ENCODE results near the gene TBC1D8. TPM values are rescaled to one million over a fixed set of nuclear protein-coding genes. Genes with fewer than 3 reads are reported as not detected.

TBC1D8 gene
- total RNA-seq, 3 donors from 2014 or later (not counting 1 experiment from before 2014, with no cell fraction given) = 2.2 to 8.7 (median 5.1) TPM

- no peak overlapping the region for H3K4me3 ChIP-seq (ENCODE audit: low read length)
- no peak overlapping the region for H3K27ac Mint-ChIP-seq
- ATAC-seq (no peak), DNase-seq (no peak)
- 100% methylated on average over 1 of the region's 4 CpGs for WGBS (ENCODE audit: insufficient coverage)
- H3K36me3 ChIP-seq (ENCODE audit: control insufficient read depth, insufficient read depth, low read length) = no peaks in the 10 kb centered on the region
- H3K9me3 Mint-ChIP-seq = peaks cover 2 to 6% of the 10 kb centered on the region in 2 donors
- H3K36me3 Mint-ChIP-seq = peaks cover 10% of the 10 kb centered on the region
- H3K4me1 Mint-ChIP-seq = no peaks in the 10 kb centered on the region
- H3K27ac ChIP-seq (ENCODE audit: low read length) = no peak overlapping the region
- no peaks in the 10 kb centered on the region for H3K9me3 ChIP-seq (ENCODE audit: control insufficient read depth, insufficient read depth, low read length)
- no peak overlapping the region for H3K4me3 Mint-ChIP-seq
- peaks cover 46 to 59% of the 10 kb centered on the region in 2 donors for H3K27me3 Mint-ChIP-seq (ENCODE audit: low read depth in 2 of 2)
- intact Hi-C loops (cut with micrococcal nuclease) = no loop called here
- peaks cover 5% of the 10 kb centered on the region for H3K27me3 ChIP-seq (ENCODE audit: control insufficient read depth, insufficient read depth, low read length)
- TF ChIP-seq CTCF (IDR thresholded peaks at IDR 0.05) = no peak
- H3K4me1 ChIP-seq (ENCODE audit: control insufficient read depth, insufficient read depth, low read length) = no peaks in the 10 kb centered on the region
Observed at GRCh38 chr2:101096619-101097142, 54.5 kb downstream of the TBC1D8 start.

GRCh38 chr2:101094351-101094750 lies 56.8 kb downstream of the TBC1D8 start:
- 85% methylated on average over 1 of the region's 1 CpG for WGBS (ENCODE audit: insufficient coverage)
- H3K27me3 Mint-ChIP-seq (ENCODE audit: low read depth in 2 of 2) = peaks cover 28 to 36% of the 10 kb centered on the region in 2 donors
- peaks cover 5% of the 10 kb centered on the region for H3K27me3 ChIP-seq (ENCODE audit: control insufficient read depth, insufficient read depth, low read length)
- H3K4me1 ChIP-seq (ENCODE audit: control insufficient read depth, insufficient read depth, low read length) = no peaks in the 10 kb centered on the region
- no peak overlapping the region for H3K27ac Mint-ChIP-seq
- DNase-seq (no peak), ATAC-seq (no peak)
- no peaks in the 10 kb centered on the region for H3K36me3 ChIP-seq (ENCODE audit: control insufficient read depth, insufficient read depth, low read length)
- no peak overlapping the region for H3K27ac ChIP-seq (ENCODE audit: low read length)
- H3K36me3 Mint-ChIP-seq = peaks cover 10% of the 10 kb centered on the region
- no peaks in the 10 kb centered on the region for H3K4me1 Mint-ChIP-seq
- TF ChIP-seq CTCF (IDR thresholded peaks at IDR 0.05) = no peak
- H3K9me3 ChIP-seq (ENCODE audit: control insufficient read depth, insufficient read depth, low read length) = no peaks in the 10 kb centered on the region
- no peak overlapping the region for H3K4me3 Mint-ChIP-seq
- intact Hi-C loops (cut with micrococcal nuclease) = no loop called here
- no peak overlapping the region for H3K4me3 ChIP-seq (ENCODE audit: low read length)
- peaks cover 0 to 4% of the 10 kb centered on the region in 2 donors for H3K9me3 Mint-ChIP-seq

- DNase-seq (no peak), ATAC-seq (peak in 1 of 3 donors; percentile 27)
- Mint-ChIP-seq H3K4me1 (no peaks in the 10 kb centered on the region), H3K27ac (no peak overlapping the region), H3K36me3 (no peaks in the 10 kb centered on the region), H3K27me3 (ENCODE audit: low read depth in 2 of 2) (peaks cover 9 to 11% of the 10 kb centered on the region in 2 donors), H3K4me3 (no peak overlapping the region), H3K9me3 (no peaks in the 10 kb centered on the region)
- Histone ChIP-seq H3K27ac (ENCODE audit: low read length) (no peak overlapping the region), H3K4me3 (ENCODE audit: low read length) (no peak overlapping the region), H3K4me1 (ENCODE audit: control insufficient read depth, insufficient read depth, low read length) (no peaks in the 10 kb centered on the region), H3K36me3 (ENCODE audit: control insufficient read depth, insufficient read depth, low read length) (no peaks in the 10 kb centered on the region), H3K27me3 (ENCODE audit: control insufficient read depth, insufficient read depth, low read length) (no peaks in the 10 kb centered on the region), H3K9me3 (ENCODE audit: control insufficient read depth, insufficient read depth, low read length) (no peaks in the 10 kb centered on the region)
- WGBS (ENCODE audit: insufficient coverage) = 83% methylated on average over 12 of the region's 12 CpGs
- intact Hi-C loops (cut with micrococcal nuclease) = no loop called here
- TF ChIP-seq CTCF (IDR thresholded peaks at IDR 0.05) = no peak
Observed at GRCh38 chr2:101089942-101090799, 61.0 kb downstream of the TBC1D8 start.
